Measurements from ENCODE around the gene MCM5. TPM values are rescaled to one million over a fixed set of nuclear protein-coding genes. Genes with fewer than 3 reads are reported as not detected.

Gene MCM5
- total and polyA plus RNA-seq, 2 of the 13 experiments (the other 11 are each of a cell fraction or from before 2014, with no cell fraction given) = 40.2 to 93.5 TPM

DNA sequence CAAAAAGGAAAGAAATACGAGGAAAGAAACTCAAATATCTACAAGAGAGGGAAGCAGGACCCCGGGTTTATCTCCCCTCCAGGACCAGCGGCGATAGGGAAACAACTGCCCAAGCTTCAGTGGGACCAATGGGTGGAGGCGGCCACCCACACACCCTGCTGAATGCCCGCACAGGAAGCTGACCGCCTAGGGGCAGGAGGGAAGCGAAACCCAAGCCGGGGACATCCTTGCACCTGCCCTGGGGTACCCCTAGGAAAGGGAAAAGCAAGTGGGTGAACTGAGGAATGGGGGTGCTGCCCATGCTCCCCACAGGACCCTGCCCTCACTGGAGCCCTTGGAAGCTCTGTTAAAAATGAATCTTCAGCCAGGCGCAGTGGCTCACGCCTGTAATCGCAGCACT lies 46.6 kb upstream of the MCM5 start:
- Histone ChIP-seq H3K4me1 (ENCODE audit: insufficient read depth, low read length) (peaks cover 62% of the 10 kb centered on the region), H4K20me1 (ENCODE audit: insufficient read depth, low read length) (no peaks in the 10 kb centered on the region), H2AFZ (ENCODE audit: low read length) (no peak overlapping the region), H3K27me3 (ENCODE audit: control insufficient read depth in 1 of 2, insufficient read depth in 2 of 2, low read length in 2 of 2) (no peaks in the 10 kb centered on the region; a peak in 1 of 5 replicates), H3K36me3 (replicated peaks in 1 of 2; ENCODE audit: control insufficient read depth in 1 of 2, insufficient read depth in 2 of 2, low read length in 2 of 2) (no peaks in the 10 kb centered on the region), H3K9ac (ENCODE audit: insufficient read depth, low read depth, low read length) (no peak overlapping the region), H3K9me3 (ENCODE audit: low read length) (no peaks in the 10 kb centered on the region), H3K4me2 (ENCODE audit: low read depth, low read length) (peak overlapping the region; percentile 98), H3K27ac (ENCODE audit: extremely low read length, insufficient read depth, low read length) (no peak overlapping the region), H3K79me2 (ENCODE audit: insufficient read depth, low read length) (no peaks in the 10 kb centered on the region), H3K4me3 (replicated peaks in 1 of 3; ENCODE audit: insufficient read depth in 1 of 3, low read depth in 2 of 3, low read length in 3 of 3) (no peak overlapping the region; a peak in 1 of 6 replicates)
- CTCF ChIA-PET (ENCODE audit: low intra/inter-chr PET ratio, low total read pairs) = interaction anchor here (1.6 kb wide), 1 partner anchor 230 kb away, joined by 4 read pairs; no protein-coding TSS in a partner anchor
- TF ChIP-seq ZNF629 (CRISPR knock-in tag; conservative IDR thresholded peaks at IDR 0.05) (0 out of 2 replicates have a peak, but pooled peaks have one; percentile 1), ZSCAN5A (CRISPR knock-in tag; IDR thresholded peaks at IDR 0.05; ENCODE audit: borderline replicate concordance) (no peak), MBD4 (IDR thresholded peaks at IDR 0.05; ENCODE audit: borderline replicate concordance, low read length) (no peak), NR2F6 (IDR thresholded peaks at IDR 0.05) (no peak), NR2F6 (CRISPR knock-in tag; IDR thresholded peaks at IDR 0.05) (no peak), ZMAT3 (CRISPR knock-in tag; conservative IDR thresholded peaks at IDR 0.05) (0 out of 2 replicates have a peak, but pooled peaks have one; percentile 4), ZNF546 (CRISPR knock-in tag; conservative IDR thresholded peaks at IDR 0.05) (no peak)
- ATAC-seq (no peak), FAIRE-seq (no peak), DNase-seq (ENCODE audit: low spot score) (no peak)
- no TSS peak for BruUV-seq (replicated peaks)
- POLR2A ChIA-PET = interaction anchor here (1.3 kb wide), 1 partner anchor 295 kb away, joined by 3 read pairs; the partner anchor contains the start of gene APOL6
- in situ Hi-C loops (cut with HindIII; ENCODE audit: extremely low pct_ligation_motif_present, low pct_unique_long_range_greater_than_20kb) = loop anchor here (5.0 kb wide), 1 partner anchor 234 kb away; no protein-coding TSS in a partner anchor
- 85% methylated on average over 12 of the region's 12 CpGs for WGBS (ENCODE audit: low lambda C conversion rate)
- intact Hi-C loops (cut with micrococcal nuclease; ENCODE audit: unreplicated experiment) = loop anchor here (5.0 kb wide), 3 partner anchors 44 to 74 kb away; no protein-coding TSS in a partner anchor

- Histone ChIP-seq H3K9me3 (ENCODE audit: low read length) (no peaks in the 10 kb centered on the region), H2AFZ (ENCODE audit: low read length) (no peak overlapping the region), H4K20me1 (ENCODE audit: insufficient read depth, low read length) (no peaks in the 10 kb centered on the region), H3K4me2 (ENCODE audit: low read depth, low read length) (no peak overlapping the region), H3K36me3 (replicated peaks in 1 of 2; ENCODE audit: control insufficient read depth in 1 of 2, insufficient read depth in 2 of 2, low read length in 2 of 2) (no peaks in the 10 kb centered on the region), H3K27ac (ENCODE audit: extremely low read length, insufficient read depth, low read length) (no peak overlapping the region), H3K27me3 (ENCODE audit: control insufficient read depth in 1 of 2, insufficient read depth in 2 of 2, low read length in 2 of 2) (no peaks in the 10 kb centered on the region; a peak in 2 of 5 replicates), H3K79me2 (ENCODE audit: insufficient read depth, low read length) (no peaks in the 10 kb centered on the region), H3K4me3 (replicated peaks in 1 of 3; ENCODE audit: insufficient read depth in 1 of 3, low read depth in 2 of 3, low read length in 3 of 3) (no peak overlapping the region), H3K4me1 (ENCODE audit: insufficient read depth, low read length) (peaks cover 68% of the 10 kb centered on the region), H3K9ac (ENCODE audit: insufficient read depth, low read depth, low read length) (no peak overlapping the region)
- ATAC-seq (no peak), DNase-seq (ENCODE audit: low spot score) (no peak), FAIRE-seq (no peak)
- TF ChIP-seq ZNF768 (CRISPR knock-in tag; IDR thresholded peaks at IDR 0.05) = peak; percentile 97
- TF ChIP-seq XRCC5 (optimal IDR thresholded peaks at IDR 0.05; ENCODE audit: low read length) = no peak
- WGBS (ENCODE audit: low lambda C conversion rate) = 72% methylated on average over 4 of the region's 4 CpGs
- in situ Hi-C loops (cut with HindIII; ENCODE audit: extremely low pct_ligation_motif_present, low pct_unique_long_range_greater_than_20kb) = loop anchor here (5.0 kb wide), 1 partner anchor 233 kb away; no protein-coding TSS in a partner anchor
- BruUV-seq (replicated peaks) = no TSS peak
- ChIA-PET CTCF (ENCODE audit: low intra/inter-chr PET ratio, low total read pairs) (no interaction called here), POLR2A (no interaction called here)
- intact Hi-C loops (cut with micrococcal nuclease; ENCODE audit: unreplicated experiment) = loop anchor here (5.0 kb wide), 3 partner anchors 43 to 73 kb away; no protein-coding TSS in a partner anchor
Observed at GRCh38 chr22:35354068-35354467, 45.9 kb upstream of the MCM5 start.

Measured in HepG2 (cell line).